Endothelial cell of umbilical vein (primary cell): ENCODE data around the gene PYGO1. TPM values are rescaled to one million over a fixed set of nuclear protein-coding genes. Genes with fewer than 3 reads are reported as not detected.

ENCODE experiments used
- BruUV-seq: library from RNA; stranded (reverse); fragments of 400-500 nt; replicated peaks from 2 replicates; lab custom pipeline; 2021; lab: Mats Ljungman, UMichigan
- CTCF ChIA-PET: fragments of 300-600, 350-600 bp; sonication (Branson Sonifier 250); formaldehyde crosslinking; loops from one replicate; lab custom pipeline; 2021; ENCODE audit warnings: antibody characterized with exemption, inconsistent platforms; lab: Charles Lee
- POLR2A ChIA-PET: fragments of 300-600, 350-600 bp; sonication (Branson Sonifier 250); formaldehyde crosslinking; loops from one replicate; lab custom pipeline; 2021; ENCODE audit warnings: antibody characterized with exemption, inconsistent platforms; lab: Charles Lee
- DNase-seq: peaks from one replicate; pipeline ENCODE4 v3.0.0-alpha.2; 2011; ENCODE audit warnings: low read depth, low spot score
- FAIRE-seq: peaks from 2 replicates; lab custom pipeline; 2011; peaks lifted over from hg19 to GRCh38; lab: Jason Lieb, UNC
- H2AFZ ChIP-seq: 2 replicates; pipeline ENCODE4 v1.6.0; 2012; ENCODE audit warnings: low read depth, low read length, control low read depth, inconsistent platforms
- H3K27ac ChIP-seq: 2 replicates; pipeline ENCODE4 v1.5.1; 2011; ENCODE audit warnings: low read depth, mild to moderate bottlenecking, control low read depth, low read length, moderate library complexity; ENCODE audit not compliant: insufficient read depth
- H3K27me3 ChIP-seq, 2 experiments: 2 replicates each; pipeline versions ENCODE4 v1.6.0 to v1.6.1; 2011; ENCODE audit warnings: low read length in 2 of 2, mixed read lengths in 1 of 2; ENCODE audit not compliant: control insufficient read depth in 2 of 2, insufficient read depth in 2 of 2
- H3K36me3 ChIP-seq, 2 experiments: 2 replicates in 1 of 2; 3 replicates in 1 of 2; pipeline ENCODE4 v1.5.1; 2011; ENCODE audit warnings: low read length in 2 of 2, mild to moderate bottlenecking in 1 of 2, moderate library complexity in 1 of 2; ENCODE audit not compliant: control insufficient read depth in 2 of 2, insufficient read depth in 2 of 2; ENCODE audit errors: extremely low read depth in 1 of 2
- H3K4me1 ChIP-seq: 3 replicates; pipeline ENCODE4 v1.5.1; 2011; ENCODE audit warnings: mild to moderate bottlenecking, low read length; ENCODE audit not compliant: control insufficient read depth, insufficient read depth; ENCODE audit errors: extremely low read depth
- H3K4me2 ChIP-seq: 2 replicates; pipeline ENCODE4 v1.6.1; 2011; ENCODE audit warnings: low read length, control low read depth, mixed read lengths; ENCODE audit not compliant: insufficient read depth
- H3K4me3 ChIP-seq, 3 experiments: fragments of 200-600 bp in 1 of 3; sonication (generic), shearing (Covaris generic) in 1 of 3; replicated peaks in 1 of 3; 2 replicates each; pipeline ENCODE4 v1.5.1; 2011 to 2016; ENCODE audit warnings: control low read depth in 3 of 3, low read length in 3 of 3, mild to moderate bottlenecking in 2 of 3, inconsistent platforms in 1 of 3, low read depth in 1 of 3, moderate library complexity in 1 of 3; ENCODE audit not compliant: insufficient read depth in 1 of 3
- H3K79me2 ChIP-seq: 2 replicates; pipeline ENCODE4 v1.6.0; 2012; ENCODE audit warnings: low read length, inconsistent platforms; ENCODE audit not compliant: control insufficient read depth, insufficient read depth
- H3K9ac ChIP-seq: replicated peaks from 2 replicates; pipeline ENCODE3; 2011; ENCODE audit warnings: low read length, control low read depth; ENCODE audit not compliant: insufficient read depth; ENCODE audit errors: extremely low read depth
- H3K9me1 ChIP-seq: replicated peaks from 3 replicates; pipeline ENCODE4 v1.6.0; 2011; ENCODE audit warnings: mild to moderate bottlenecking, low read length; ENCODE audit not compliant: control insufficient read depth, insufficient read depth; ENCODE audit errors: extremely low read depth
- H3K9me3 ChIP-seq: replicated peaks from 2 replicates; pipeline ENCODE4 v1.5.1; 2012; ENCODE audit warnings: low read length, inconsistent platforms; ENCODE audit not compliant: control insufficient read depth, insufficient read depth
- H4K20me1 ChIP-seq: replicated peaks from 2 replicates; pipeline ENCODE3; 2011; ENCODE audit warnings: mild to moderate bottlenecking, low read length; ENCODE audit not compliant: control insufficient read depth, insufficient read depth; ENCODE audit errors: extremely low read depth
- EZH2 ChIP-seq: IDR thresholded peaks from 2 replicates; pipeline ENCODE4 v1.6.1; 2012; ENCODE audit warnings: borderline replicate concordance, low read depth, mild to moderate bottlenecking, moderate library complexity, low read length, inconsistent platforms; ENCODE audit not compliant: severe bottlenecking
- FOS ChIP-seq: IDR thresholded peaks from 2 replicates; pipeline ENCODE4 v1.6.1; 2011; ENCODE audit warnings: mild to moderate bottlenecking, low read length, moderate library complexity, borderline replicate concordance; ENCODE audit not compliant: insufficient read depth
- GATA2 ChIP-seq: IDR thresholded peaks from 2 replicates; pipeline ENCODE4 v1.7.0; 2011; ENCODE audit warnings: low read depth, mild to moderate bottlenecking, moderate library complexity, mixed read lengths, low read length; ENCODE audit not compliant: insufficient read length, insufficient read depth
- JUN ChIP-seq: IDR thresholded peaks from 2 replicates; pipeline ENCODE4 v1.6.1; 2011; ENCODE audit warnings: borderline replicate concordance, low read depth; ENCODE audit not compliant: insufficient read length, insufficient read depth
- MYC ChIP-seq: IDR thresholded peaks from one replicate; pipeline ENCODE4 v1.6.1; 2011; ENCODE audit warnings: mild to moderate bottlenecking, low read depth, low read length
- POLR2A ChIP-seq: IDR thresholded peaks from 2 replicates; pipeline ENCODE4 v1.6.1; 2012; ENCODE audit warnings: low read depth, mild to moderate bottlenecking, control low read depth, low read length
- POLR2AphosphoS5 ChIP-seq: IDR thresholded peaks from 2 replicates; pipeline ENCODE4 v1.6.1; 2012; ENCODE audit warnings: low read depth, mild to moderate bottlenecking, control low read depth, low read length, moderate library complexity; ENCODE audit not compliant: insufficient read depth
- dilution Hi-C: fragments of 300-500 bp; cut with MboI; formaldehyde crosslinking; loops from one replicate; pipeline ENCODE4 v1.15.0; 2019; ENCODE audit warnings: low sequenced_read_pairs; ENCODE audit not compliant: extremely low pct_ligation_motif_present
- intact Hi-C: fragments of 100-400 bp; cut with micrococcal nuclease; formaldehyde crosslinking; loops from one replicate; pipeline ENCODE4 v1.10.0; 2022
- polyA plus RNA-seq, 4 experiments: library from polyadenylated mRNA; depleted of rRNA in 3 of 4; stranded (reverse) in 3 of 4; unstranded in 1 of 4; fragments of >200 nt; gene quantifications; 2 replicates each; pipeline versions ENCODE4 v1.2.1 to v1.2.3, GENCODE V29; 2011 to 2012; ENCODE audit warnings: missing spikeins in 1 of 4
- total RNA-seq: library from RNA; stranded (reverse); gene quantifications from 2 replicates; pipeline ENCODE4 v1.2.3, GENCODE V29; 2021
- TF ChIP-seq, protein P1 (sequence below), 2 donors: IDR thresholded peaks; 1 replicate in 1 of 2; 2 replicates in 1 of 2; pipeline ENCODE4 v1.5.1; 2011; ENCODE audit warnings: low read length in 2 of 2, mild to moderate bottlenecking in 2 of 2, moderate library complexity in 2 of 2, control low read depth in 1 of 2, inconsistent platforms in 1 of 2, low read depth in 1 of 2; ENCODE audit not compliant: insufficient read depth in 1 of 2; ENCODE audit errors: extremely low read depth in 1 of 2
- TF ChIP-seq, protein P2 (sequence below): IDR thresholded peaks from 2 replicates; pipeline ENCODE4 v1.6.1; 2011; ENCODE audit not compliant: insufficient read depth, insufficient read length

PYGO1 gene
- total and polyA plus RNA-seq, 2 donors (not counting 3 experiments of a cell fraction or from before 2014, with no cell fraction given) = 1.9 to 7.6 TPM

DNA sequence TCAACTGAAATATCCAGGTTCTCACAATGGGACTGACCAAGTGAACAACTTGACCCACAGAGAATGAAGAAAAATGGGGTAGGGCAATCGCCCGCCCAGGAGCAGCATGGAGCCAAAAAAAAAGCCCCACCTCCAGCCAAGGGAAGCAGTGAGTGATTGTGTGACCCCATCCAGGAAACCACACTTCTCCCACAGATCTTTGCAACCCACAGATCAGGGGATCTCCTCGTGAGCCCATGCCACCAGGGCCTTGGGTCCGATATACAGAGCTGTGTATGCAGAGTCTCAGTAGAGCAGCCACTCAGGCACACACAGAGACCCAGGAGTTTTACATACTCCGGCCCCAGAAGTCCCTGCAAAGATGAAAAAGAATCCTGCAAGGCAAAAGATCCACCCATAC lies 35.7 kb downstream of the PYGO1 start:
- H3K27ac ChIP-seq = no peak overlapping the region
- no peak overlapping the region for H3K4me3 ChIP-seq
- ChIA-PET POLR2A (no interaction called here), CTCF (no interaction called here)
- H3K4me1 ChIP-seq = no peaks in the 10 kb centered on the region
- BruUV-seq = no TSS peak
- no peaks in the 10 kb centered on the region for H3K9me1 ChIP-seq
- TF ChIP-seq, protein P1, sequence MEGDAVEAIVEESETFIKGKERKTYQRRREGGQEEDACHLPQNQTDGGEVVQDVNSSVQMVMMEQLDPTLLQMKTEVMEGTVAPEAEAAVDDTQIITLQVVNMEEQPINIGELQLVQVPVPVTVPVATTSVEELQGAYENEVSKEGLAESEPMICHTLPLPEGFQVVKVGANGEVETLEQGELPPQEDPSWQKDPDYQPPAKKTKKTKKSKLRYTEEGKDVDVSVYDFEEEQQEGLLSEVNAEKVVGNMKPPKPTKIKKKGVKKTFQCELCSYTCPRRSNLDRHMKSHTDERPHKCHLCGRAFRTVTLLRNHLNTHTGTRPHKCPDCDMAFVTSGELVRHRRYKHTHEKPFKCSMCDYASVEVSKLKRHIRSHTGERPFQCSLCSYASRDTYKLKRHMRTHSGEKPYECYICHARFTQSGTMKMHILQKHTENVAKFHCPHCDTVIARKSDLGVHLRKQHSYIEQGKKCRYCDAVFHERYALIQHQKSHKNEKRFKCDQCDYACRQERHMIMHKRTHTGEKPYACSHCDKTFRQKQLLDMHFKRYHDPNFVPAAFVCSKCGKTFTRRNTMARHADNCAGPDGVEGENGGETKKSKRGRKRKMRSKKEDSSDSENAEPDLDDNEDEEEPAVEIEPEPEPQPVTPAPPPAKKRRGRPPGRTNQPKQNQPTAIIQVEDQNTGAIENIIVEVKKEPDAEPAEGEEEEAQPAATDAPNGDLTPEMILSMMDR (IDR thresholded peaks at IDR 0.05; ENCODE audit: extremely low read depth in 1 of 2, insufficient read depth in 1 of 2, low read depth in 1 of 2, low read length in 2 of 2) = no peak
- no peak for TF ChIP-seq JUN
- no peak for TF ChIP-seq FOS
- no peaks in the 10 kb centered on the region for H4K20me1 ChIP-seq
- peaks cover 2% of the 10 kb centered on the region for H3K9me3 ChIP-seq
- dilution Hi-C loops = no loop called here
- FAIRE-seq = no peak
- H2AFZ ChIP-seq = no peak overlapping the region
- intact Hi-C loops = no loop called here
- no peaks in the 10 kb centered on the region for H3K79me2 ChIP-seq
- no peak for DNase-seq
- H3K36me3 ChIP-seq = no peaks in the 10 kb centered on the region
- H3K9ac ChIP-seq = no peak overlapping the region
- no peak overlapping the region for H3K4me2 ChIP-seq
- no peaks in the 10 kb centered on the region for H3K27me3 ChIP-seq

DNA sequence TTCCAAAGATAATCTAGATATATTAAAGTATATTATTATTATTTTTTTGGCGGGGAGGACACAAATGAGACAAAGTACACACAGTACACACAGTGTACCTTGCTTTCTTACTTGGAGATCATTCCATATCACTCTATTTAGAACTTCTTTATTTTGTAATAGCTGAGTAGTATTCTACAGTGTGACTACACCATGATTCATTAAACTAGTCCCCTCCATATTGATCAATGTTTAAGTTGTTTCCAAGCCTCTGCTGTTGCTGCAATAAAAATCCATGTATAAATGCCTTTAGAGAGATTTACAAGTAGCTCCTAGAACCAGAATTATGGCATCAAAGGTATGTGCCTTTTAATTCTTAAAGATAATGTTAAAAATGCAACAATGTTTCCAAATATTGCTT lies 38.8 kb downstream of the PYGO1 start:
- Histone ChIP-seq H2AFZ (no peak overlapping the region), H4K20me1 (no peaks in the 10 kb centered on the region), H3K79me2 (no peaks in the 10 kb centered on the region), H3K27ac (no peak overlapping the region), H3K4me3 (no peak overlapping the region), H3K4me2 (no peak overlapping the region), H3K36me3 (no peaks in the 10 kb centered on the region), H3K27me3 (no peaks in the 10 kb centered on the region), H3K9me3 (no peaks in the 10 kb centered on the region), H3K9me1 (no peaks in the 10 kb centered on the region), H3K4me1 (no peaks in the 10 kb centered on the region), H3K9ac (no peak overlapping the region)
- no TSS peak for BruUV-seq
- ChIA-PET POLR2A (no interaction called here), CTCF (interaction anchor here (0.7 to 1.7 kb wide), 4 partner anchors 22 to 92 kb away, joined by 3 to 8 read pairs (median 3); no protein-coding TSS in a partner anchor)
- no peak for FAIRE-seq
- intact Hi-C loops = no loop called here
- DNase-seq = no peak
- dilution Hi-C loops = no loop called here
- TF ChIP-seq, protein P2, sequence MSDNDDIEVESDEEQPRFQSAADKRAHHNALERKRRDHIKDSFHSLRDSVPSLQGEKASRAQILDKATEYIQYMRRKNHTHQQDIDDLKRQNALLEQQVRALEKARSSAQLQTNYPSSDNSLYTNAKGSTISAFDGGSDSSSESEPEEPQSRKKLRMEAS = no peak
- no peak for TF ChIP-seq POLR2A
- no peak for TF ChIP-seq MYC
- no peak for TF ChIP-seq EZH2
- TF ChIP-seq POLR2AphosphoS5 = no peak
- no peak for TF ChIP-seq GATA2
